Measurements from ENCODE around the gene PMF1. TPM values are rescaled to one million over a fixed set of nuclear protein-coding genes. Genes with fewer than 3 reads are reported as not detected.

PMF1 gene
- total RNA-seq, 1 donor from 2014 or later: 19.3 TPM

DNA sequence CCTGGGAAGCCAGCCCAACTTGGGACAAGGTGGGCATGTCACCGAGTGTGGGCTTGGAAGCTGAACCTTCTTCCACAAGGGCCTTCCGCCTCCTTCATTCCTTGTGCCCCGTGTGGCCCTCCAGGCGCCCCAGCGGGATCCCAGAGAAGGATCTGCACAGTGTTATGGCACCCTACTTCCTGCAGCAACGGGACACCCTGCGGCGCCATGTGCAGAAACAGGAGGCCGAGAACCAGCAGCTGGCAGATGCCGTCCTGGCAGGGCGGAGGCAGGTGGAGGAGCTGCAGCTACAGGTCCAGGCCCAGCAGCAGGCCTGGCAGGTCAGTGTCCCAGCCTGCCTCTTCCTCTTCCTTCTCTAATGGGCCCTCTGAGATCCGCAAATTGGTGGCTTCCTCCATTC, 23.4 kb downstream of the PMF1 start:
- DNase-seq (ENCODE audit: low spot score): no peak

DNA sequence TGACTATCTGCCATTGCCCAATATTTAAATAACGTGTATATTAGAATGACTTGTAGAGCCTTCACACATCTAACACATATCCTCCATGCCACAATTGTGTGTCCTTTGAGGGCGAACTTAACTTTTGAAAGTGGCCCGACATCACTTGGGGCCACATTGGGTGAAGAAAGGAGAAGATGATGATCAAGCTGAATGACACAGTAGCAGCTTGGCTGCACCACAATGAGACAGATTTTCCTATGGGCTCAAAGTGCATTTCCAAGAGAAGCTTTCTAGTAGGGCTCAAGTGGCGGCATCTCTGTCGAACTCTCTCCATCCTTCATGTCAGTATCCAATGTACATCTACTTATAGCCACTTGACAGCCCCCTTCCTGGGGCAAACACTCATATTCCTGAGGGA, 25.4 kb downstream of the PMF1 start:
- no peak for DNase-seq (ENCODE audit: low spot score)

DNA sequence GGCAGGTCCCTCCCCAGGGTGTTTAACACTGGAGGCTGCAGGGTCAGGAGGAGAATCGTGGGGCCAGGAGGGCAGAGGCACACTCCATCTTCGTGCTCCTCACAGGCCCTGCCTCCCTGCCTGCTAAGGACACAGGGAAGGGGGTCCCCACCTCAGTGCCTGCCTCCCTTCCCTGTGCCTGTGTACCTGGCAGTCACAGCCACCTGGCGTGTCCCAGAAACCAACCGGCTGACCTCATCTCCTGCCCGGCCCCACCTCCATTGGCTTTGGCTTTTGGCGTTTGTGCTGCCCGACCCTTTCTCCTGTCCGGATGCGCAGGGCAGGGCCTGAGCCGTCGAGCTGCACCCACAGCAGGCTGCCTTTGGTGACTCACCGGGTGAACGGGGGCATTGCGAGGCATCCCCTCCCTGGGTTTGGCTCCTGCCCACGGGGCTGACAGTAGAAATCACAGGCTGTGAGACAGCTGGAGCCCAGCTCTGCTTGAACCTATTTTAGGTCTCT, 28.6 kb downstream of the PMF1 start:
- no peak for DNase-seq (ENCODE audit: low spot score)

DNA sequence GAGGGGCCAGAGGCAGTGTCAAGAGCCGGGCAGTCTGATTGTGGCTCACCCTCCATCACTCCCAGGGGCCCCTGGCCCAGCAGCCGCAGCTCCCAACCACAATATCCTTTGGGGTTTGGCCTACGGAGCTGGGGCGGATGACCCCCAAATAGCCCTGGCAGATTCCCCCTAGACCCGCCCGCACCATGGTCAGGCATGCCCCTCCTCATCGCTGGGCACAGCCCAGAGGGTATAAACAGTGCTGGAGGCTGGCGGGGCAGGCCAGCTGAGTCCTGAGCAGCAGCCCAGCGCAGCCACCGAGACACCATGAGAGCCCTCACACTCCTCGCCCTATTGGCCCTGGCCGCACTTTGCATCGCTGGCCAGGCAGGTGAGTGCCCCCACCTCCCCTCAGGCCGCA, 29.1 kb downstream of the PMF1 start, which contains the start of gene BGLAP:
BGLAP (plus strand) TSS at position 259 of the 400 bp plus-strand sequence; CDS start at position 307, 48 bp downstream.
- no peak for DNase-seq (ENCODE audit: low spot score)

DNA sequence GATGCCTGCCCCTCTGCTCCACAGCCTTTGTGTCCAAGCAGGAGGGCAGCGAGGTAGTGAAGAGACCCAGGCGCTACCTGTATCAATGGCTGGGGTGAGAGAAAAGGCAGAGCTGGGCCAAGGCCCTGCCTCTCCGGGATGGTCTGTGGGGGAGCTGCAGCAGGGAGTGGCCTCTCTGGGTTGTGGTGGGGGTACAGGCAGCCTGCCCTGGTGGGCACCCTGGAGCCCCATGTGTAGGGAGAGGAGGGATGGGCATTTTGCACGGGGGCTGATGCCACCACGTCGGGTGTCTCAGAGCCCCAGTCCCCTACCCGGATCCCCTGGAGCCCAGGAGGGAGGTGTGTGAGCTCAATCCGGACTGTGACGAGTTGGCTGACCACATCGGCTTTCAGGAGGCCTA, 29.9 kb downstream of the PMF1 start:
- no peak for DNase-seq (ENCODE audit: low spot score)

GRCh38 chr1:156244126-156244525, 31.3 kb downstream of the PMF1 start:
- no peak for DNase-seq (ENCODE audit: low spot score)

DNA sequence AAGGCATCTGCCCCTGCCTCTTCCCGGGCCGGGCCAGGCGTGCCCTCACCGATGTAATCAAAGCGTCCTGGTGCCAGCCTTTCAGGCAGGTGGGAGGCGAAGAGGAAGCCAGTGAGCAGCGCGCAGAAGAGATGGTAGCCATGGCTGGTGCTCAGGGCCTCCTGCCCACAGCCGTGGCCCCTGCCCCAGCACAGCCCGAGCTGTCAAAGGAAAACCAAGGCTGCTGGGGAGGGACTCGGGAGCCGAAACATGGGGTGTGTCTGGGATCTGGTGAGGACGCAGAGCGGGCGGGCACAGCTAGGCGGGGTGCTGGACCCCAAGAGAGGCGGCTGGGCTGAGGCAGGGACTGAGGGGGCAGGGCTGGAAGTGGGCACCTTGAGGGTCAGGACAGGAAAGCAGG, 31.9 kb downstream of the PMF1 start:
- no peak for DNase-seq (ENCODE audit: low spot score)

DNA sequence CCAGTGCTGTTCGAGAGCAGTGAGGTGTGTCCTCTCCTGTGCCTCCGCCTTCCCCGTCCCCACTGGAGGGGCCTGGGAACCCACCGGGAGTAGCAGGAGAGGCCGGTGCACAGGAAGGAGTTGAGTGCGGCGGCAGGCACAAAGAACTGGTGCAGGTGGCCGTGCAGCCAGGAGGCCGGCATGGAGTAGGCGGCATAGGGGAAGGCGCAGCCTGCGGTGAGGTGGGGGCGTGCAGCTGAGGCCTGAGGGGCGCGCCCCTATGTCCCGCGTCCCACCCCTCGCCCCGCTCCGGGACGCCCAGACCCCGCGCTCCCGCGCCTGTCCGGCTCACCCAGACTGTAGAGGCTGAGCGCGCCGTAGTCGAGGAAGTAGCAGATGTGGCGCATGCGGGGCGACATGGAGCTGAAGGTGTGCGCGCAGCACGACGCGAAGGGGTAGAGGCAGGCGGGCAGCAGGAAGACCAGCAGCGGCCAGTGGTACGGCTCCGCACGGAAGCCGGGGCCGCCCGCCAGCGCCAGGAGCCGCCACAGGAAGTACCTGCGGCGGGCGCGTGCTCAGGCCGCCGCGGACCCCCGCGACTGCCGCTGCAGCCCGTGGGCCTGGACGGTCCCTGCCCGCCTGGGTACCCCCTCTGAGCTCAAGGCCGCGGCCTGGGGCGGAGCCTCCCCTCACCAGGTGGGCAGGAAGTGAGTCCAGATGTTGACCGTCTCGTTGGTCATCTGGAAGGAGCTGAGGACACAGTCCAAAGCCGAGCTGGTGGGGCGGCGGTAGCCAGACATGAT, 32.8 kb downstream of the PMF1 start:
- no peak for DNase-seq (ENCODE audit: low spot score)

DNA sequence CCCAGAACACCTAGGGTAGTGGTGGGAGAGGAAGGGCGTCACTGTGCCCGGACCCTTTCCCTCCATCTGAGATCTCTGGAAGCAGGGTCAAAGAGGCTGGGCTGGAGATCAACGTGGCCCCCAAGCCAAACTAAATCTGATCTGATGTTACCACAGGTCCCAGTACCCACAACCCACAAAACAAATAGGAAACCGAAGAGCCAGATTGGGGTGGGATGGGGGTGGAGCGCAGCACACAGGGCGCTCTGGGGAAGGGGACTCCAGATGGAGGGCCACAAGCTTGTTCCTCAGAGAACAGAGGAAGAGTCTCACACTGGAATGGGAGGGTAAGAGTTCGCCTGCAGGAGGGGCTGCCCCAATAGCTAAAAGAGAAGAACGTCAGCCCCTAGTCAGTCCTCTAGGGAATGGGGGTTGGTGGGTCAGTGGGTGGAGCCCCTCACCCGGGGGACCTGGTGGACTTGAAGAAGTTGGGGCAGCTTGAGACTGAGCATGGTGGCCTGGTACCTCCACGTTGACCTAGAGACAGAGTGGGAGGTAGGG, 33.5 kb downstream of the PMF1 start:
- DNase-seq (ENCODE audit: low spot score): no peak

DNA sequence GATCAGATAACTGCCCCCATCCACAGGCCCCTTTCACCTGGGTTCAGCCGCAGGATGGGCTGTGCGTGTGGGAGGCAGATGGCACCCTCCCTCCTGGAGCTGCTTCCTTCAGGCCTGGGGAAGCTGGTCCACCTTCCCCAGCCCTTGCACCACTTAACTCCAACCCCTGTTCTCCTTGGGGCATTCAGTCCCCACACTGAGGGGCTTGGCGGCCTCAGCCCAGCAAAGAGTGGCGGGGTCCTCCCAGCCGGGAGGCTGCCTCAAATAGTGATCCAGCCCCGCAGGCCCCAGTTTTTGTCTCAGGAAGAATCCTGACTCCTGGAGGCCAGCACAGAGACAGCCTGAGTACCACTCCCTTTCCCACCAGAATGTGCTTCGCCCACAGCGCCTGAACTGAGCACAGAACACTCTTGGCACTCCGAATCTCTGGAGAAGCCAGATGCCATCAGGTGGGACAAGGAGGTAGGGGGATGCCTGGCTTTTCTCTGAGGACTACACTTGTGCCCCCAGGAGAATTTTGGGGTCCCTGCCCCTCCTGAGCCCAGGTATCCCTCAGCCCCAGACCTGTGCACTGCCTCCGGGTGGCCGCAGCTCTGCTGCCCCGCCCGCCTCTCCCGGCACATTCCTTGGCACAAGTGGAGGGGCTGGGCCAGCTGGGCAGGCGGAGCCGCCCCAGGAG, 34.1 kb downstream of the PMF1 start:
- DNase-seq (ENCODE audit: low spot score): no peak

GRCh38 chr1:156247460-156248322, 34.9 kb downstream of the PMF1 start, which contains the start of gene PAQR6:
TSS of gene PAQR6 (minus strand) at chr1:156248056. CDS start at chr1:156246731, 1,325 bp downstream.
- no peak for DNase-seq (ENCODE audit: low spot score)

DNA sequence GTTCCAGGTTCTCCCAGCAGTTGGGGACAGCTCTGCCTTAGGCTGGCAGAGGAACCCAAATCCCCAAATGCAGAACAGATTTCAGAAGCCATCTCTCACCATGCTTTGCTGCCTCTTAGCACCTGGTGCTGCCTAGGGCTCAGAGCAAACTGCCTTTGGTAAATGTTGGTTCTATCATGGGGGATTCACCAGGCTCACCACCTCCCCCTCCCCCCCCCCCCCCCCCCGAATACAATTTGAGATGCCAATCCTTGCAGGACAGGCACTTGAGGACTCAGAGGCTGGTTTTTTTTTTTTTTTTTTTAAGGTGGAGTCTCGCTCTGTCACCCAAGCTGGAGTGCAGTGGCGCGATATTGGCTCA, 35.5 kb downstream of the PMF1 start:
- DNase-seq (ENCODE audit: low spot score): no peak

DNA sequence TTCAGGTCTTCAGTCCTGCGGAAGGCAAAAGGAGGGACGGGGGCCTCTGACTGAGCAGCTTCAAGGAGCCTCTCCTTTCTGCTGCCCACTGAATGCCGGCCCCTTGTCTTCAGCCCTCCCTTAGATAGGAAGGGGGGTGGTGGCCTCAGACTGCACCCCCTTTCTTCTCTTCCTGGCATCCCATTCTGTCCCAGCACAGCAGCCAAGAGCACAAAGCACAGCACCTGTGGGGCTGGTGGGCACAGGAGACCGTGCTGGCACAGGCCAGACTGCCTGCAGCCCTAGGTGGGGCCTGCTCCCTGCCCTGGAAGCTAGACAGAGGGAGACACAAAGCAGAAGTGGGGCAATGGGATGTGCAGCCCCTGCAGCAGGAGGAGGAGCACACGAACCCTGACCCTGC, 36.8 kb downstream of the PMF1 start:
- no peak for DNase-seq (ENCODE audit: low spot score)

GRCh38 chr1:156251527-156251926, 38.7 kb downstream of the PMF1 start:
- no peak for DNase-seq (ENCODE audit: low spot score)

- no peak for DNase-seq (ENCODE audit: low spot score)
These were observed 40.8 kb downstream of the PMF1 start for GRCh38 chr1:156253634-156254033.

DNA sequence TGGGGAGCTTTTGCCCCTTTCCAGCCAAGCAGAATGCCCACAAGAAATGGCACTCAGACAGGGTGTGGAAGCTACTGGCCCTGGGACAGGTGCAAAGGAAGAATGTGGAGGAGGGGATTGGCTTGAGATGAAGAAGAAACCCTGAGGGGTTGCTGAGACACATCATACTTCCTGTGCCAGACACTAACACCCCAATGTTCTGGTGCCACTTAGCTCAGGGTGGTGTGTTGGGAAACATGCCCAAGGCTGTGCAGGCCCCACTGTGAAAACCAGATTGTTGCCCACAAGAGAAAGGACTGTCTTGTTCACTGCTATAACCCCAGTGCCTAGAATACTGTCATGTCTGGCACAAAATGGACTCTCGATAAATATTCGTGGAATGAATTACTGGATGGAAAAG, 44.9 kb downstream of the PMF1 start:
- no peak for DNase-seq (ENCODE audit: low spot score)

DNA sequence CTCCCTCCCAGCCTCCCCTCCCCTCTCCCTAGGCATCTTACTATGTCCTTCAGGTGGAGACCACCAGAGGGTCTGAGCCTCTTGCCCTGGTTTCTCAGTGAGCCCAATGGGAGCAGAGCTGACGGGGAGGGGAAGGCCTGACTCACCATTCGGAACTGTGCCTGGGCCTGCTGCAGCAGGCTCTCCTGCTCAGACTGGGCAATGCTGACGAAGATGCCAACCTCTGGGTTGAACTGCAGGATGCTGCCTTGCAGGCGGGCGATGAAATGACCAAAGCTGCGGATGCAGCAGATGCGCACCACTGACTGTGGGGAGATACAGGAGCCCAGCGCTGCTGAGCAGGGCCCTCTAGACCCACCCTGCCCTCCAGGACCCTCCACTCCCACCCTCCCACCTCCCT, 46.1 kb downstream of the PMF1 start:
- no peak for DNase-seq (ENCODE audit: low spot score)

- no peak for DNase-seq (ENCODE audit: low spot score)
These were observed 47.0 kb downstream of the PMF1 start for GRCh38 chr1:156259805-156260204.

DNA sequence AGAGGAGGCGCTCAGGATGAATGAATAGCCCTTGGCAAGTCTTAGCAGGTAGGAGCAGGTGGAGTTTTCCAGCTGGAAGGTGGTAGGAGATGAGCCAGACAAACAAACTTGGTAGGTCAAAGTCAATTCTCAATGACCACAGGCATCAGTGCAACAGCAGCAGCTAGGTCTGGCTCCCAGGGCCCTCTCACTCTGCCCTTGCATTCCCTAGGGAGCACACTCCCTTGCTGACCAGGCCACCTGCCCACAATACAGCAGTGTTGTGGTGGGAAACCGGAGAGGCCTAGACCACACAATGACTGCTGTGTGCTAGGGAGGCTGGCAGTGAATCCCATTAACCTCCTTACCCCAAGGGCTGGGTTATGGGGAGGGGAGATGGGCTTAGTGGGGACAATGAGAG, 48.1 kb downstream of the PMF1 start:
- DNase-seq (ENCODE audit: low spot score): no peak

GRCh38 chr1:156262461-156263287, 49.9 kb downstream of the PMF1 start:
- no peak for DNase-seq (ENCODE audit: low spot score)

DNA sequence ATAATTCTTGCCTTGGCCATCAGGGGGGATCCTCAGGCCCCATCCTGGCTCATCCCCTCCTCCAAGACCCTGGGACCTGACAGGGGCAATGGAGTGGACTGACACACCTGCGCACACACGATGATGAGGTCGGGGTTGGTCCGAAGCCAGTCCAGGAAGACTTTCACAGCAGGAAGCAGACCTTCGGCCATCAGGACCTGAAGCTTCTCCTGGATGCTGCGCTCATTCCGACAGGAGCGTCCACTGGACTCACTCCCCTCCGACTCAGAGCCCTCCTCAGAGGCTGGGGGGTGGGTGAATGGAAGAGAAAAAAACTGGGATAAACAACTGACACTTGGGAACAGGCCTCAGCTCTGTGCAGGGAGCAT, 50.5 kb downstream of the PMF1 start:
- DNase-seq (ENCODE audit: low spot score): no peak

Measured in umbilical cord (tissue), 2 donors.